Esophagus squamous epithelium (tissue), 5 donors: ENCODE data around the gene LRCOL1. TPM values are rescaled to one million over a fixed set of nuclear protein-coding genes. Genes with fewer than 3 reads are reported as not detected.
A peak's percentile ranks its signal among the peaks of the same experiment; 100 is the strongest.

Experiments used
- DNase-seq: peaks from one replicate; lab custom pipeline; 2025; lab: John Stamatoyannopoulos, UW
- H3K27ac ChIP-seq, 4 donors: fragments of 200-600 bp; sonication (generic); one replicate each; pipeline ENCODE4 v1.5.1; 2016 to 2019; ENCODE audit warnings: mild to moderate bottlenecking in 1 of 4
- H3K27me3 ChIP-seq, 4 donors: fragments of 200-600 bp; sonication (generic); 1 replicate in 3 of 4; 2 replicates in 1 of 4; pipeline versions ENCODE4 v1.5.1 to v1.6.0; 2017 to 2021; ENCODE audit warnings: antibody characterized with exemption in 1 of 4
- H3K36me3 ChIP-seq, 3 donors: fragments of 200-600 bp; sonication (generic); one replicate each; pipeline ENCODE4 v1.5.1; 2016 to 2019
- H3K4me1 ChIP-seq, 3 donors: fragments of 200-600 bp; sonication (generic); one replicate each; pipeline ENCODE4 v1.5.1; 2017 to 2019
- H3K4me3 ChIP-seq, 4 donors: fragments of 200-600 bp; sonication (generic); 1 replicate in 3 of 4; 2 replicates in 1 of 4; pipeline ENCODE4 v1.5.1; 2016 to 2019; ENCODE audit warnings: mild to moderate bottlenecking in 2 of 4, moderate library complexity in 1 of 4
- H3K9me3 ChIP-seq, 3 donors: fragments of 200-600 bp; sonication (generic); one replicate each; pipeline ENCODE4 v1.5.1; 2016 to 2019
- POLR2A ChIP-seq, 4 donors: fragments of 450-650 bp; IDR thresholded peaks; one replicate each; pipeline ENCODE4 v1.6.1; 2017; ENCODE audit warnings: antibody characterized with exemption in 4 of 4, mild to moderate bottlenecking in 4 of 4, moderate library complexity in 3 of 4
- WGBS, 2 donors: methylation state at CpG; one replicate each; pipeline ENCODE4 v1.1.5; 2018; 5-methylcytosine and 5-hydroxymethylcytosine counted together
- intact Hi-C: fragments of 100-400 bp; cut with DNase I; formaldehyde crosslinking; loops from one replicate; pipeline ENCODE4 v1.15.0; 2022
- total RNA-seq, 4 donors: library from RNA; depleted of rRNA; stranded (reverse); fragments of >200 nt; gene quantifications; one replicate each; pipeline ENCODE4 v1.1.0, GENCODE V29; 2016
- TF ChIP-seq, protein P1 (sequence below), 6 experiments: fragments of 450-650 bp in 4 of 6; fragments of 200-600 bp in 2 of 6; sonication (generic) in 2 of 6; IDR thresholded peaks; one replicate each; pipeline ENCODE4 v1.5.1; 2016 to 2019; ENCODE audit warnings: antibody characterized with exemption in 6 of 6, mild to moderate bottlenecking in 4 of 6, moderate library complexity in 4 of 6
- donor health status: DM: yes; HTN: yes; CAD: no.

The LRCOL1 gene
- total RNA-seq, 4 donors from 2014 or later: 1.5 TPM; not detected in 3

DNA sequence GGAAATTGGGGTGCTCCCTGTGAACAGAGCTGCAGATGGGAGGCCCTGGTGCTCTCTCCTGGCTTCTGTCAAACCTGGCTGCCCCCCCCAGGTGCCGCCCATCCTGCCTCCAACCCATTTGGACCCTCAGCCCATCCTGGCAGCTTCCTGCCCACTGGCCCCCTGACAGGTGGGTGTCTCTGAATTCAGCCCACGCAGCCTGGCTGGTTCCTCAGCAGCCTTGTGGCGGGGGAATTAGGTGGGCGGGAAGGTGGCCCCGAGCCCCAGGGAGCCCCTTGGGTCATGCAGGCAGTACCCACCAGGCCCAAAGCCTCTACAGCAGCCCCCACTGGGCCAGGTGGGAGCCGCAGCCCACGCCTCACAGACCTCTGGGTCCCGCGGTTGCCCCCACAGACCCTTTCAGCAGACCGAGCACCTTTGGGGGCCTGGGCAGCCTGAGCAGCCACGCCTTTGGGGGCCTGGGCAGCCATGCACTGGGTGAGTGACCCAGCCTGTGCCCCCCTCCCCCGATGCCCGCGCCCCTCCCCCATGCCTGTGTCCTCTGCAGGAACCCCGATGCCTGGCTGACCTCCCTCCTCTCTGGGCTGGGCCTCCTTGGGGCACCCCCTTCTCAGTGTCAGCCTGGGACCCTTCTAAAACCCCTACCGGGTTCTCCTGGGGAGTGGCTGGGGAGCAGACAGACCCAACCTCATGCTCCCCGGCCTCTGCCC, 28.9 kb downstream of the LRCOL1 start:
- 100% methylated on average over 3 of the region's 17 CpGs; no CpG with 5 or more reads in 1 of the 2 donors for WGBS, 2 donors
- DNase-seq: no peak
- Histone ChIP-seq H3K9me3 (no peaks in the 10 kb centered on the region), H3K27ac (peak overlapping the region in 1 of 4 donors; percentile 69), H3K27me3 (no peaks in the 10 kb centered on the region), H3K4me3 (peak overlapping the region in 1 of 4 donors; percentile 55), H3K4me1 (peaks cover 0 to 21% (median 0%) of the 10 kb centered on the region in 3 donors), H3K36me3 (peaks cover 5 to 86% (median 9%) of the 10 kb centered on the region in 3 donors)
- intact Hi-C loops: no loop called here
- TF ChIP-seq POLR2A (IDR thresholded peaks at IDR 0.05): no peak
- TF ChIP-seq, protein P1, sequence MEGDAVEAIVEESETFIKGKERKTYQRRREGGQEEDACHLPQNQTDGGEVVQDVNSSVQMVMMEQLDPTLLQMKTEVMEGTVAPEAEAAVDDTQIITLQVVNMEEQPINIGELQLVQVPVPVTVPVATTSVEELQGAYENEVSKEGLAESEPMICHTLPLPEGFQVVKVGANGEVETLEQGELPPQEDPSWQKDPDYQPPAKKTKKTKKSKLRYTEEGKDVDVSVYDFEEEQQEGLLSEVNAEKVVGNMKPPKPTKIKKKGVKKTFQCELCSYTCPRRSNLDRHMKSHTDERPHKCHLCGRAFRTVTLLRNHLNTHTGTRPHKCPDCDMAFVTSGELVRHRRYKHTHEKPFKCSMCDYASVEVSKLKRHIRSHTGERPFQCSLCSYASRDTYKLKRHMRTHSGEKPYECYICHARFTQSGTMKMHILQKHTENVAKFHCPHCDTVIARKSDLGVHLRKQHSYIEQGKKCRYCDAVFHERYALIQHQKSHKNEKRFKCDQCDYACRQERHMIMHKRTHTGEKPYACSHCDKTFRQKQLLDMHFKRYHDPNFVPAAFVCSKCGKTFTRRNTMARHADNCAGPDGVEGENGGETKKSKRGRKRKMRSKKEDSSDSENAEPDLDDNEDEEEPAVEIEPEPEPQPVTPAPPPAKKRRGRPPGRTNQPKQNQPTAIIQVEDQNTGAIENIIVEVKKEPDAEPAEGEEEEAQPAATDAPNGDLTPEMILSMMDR (IDR thresholded peaks at IDR 0.05): no peak

DNA sequence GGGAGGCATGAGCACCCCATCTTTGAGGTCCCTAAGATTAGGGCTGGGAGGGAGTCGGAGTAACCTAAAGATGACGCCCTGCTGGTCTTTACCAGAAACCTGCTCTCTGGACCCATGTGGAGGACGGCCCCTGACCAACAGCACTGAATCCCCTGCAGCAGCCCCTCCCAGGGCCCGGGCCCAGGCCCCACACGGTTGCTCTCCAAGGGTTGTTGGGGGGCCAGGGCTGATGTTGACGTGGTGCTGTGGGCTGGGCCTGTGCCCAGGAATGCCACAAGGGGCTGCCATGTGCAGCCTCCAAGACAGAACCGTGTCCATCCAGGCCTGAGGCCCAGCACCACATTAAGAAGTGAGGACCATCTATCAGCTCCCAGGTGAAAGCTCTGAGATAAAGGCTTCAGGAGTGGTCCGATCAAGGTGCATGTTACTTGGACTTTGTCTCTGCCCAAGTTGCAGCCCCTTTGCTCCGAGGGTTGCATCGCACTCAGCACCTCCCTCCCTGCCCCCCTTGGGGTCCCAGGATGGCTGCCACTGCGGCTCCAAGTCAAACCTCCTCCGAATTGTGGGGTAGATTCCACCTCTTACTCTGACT, 29.6 kb downstream of the LRCOL1 start:
- intact Hi-C loops: no loop called here
- H3K4me3 ChIP-seq: no peak overlapping the region
- TF ChIP-seq POLR2A (IDR thresholded peaks at IDR 0.05): no peak
- TF ChIP-seq, protein P1 (IDR thresholded peaks at IDR 0.05): no peak
- no CpG with 5 or more reads among the region's 12 CpGs for WGBS, 2 donors
- no peak overlapping the region for H3K27ac ChIP-seq
- H3K27me3 ChIP-seq: no peaks in the 10 kb centered on the region
- peaks cover 0 to 21% (median 0%) of the 10 kb centered on the region in 3 donors for H3K4me1 ChIP-seq
- H3K36me3 ChIP-seq: peaks cover 6 to 91% (median 10%) of the 10 kb centered on the region in 3 donors
- H3K9me3 ChIP-seq: no peaks in the 10 kb centered on the region
- DNase-seq: no peak

DNA sequence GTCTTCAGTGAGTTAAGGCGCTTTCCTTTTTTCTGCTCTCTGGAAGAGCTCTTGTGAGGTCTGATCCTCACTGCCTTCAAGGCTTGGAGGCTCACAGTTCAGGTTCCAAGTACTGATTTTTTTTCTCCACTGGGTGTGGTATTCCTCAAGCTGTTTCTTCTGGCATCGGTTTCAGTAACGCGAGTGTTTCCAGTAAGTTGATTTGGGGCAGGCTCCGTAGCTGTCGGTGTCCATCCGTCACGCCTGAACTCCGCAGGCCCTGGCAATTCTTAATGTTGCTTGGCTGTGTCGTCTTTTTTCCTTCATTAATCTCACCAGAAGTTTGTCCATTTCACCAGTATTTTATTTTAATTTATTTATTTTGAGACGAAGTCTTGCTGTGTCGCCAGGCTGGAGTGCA, 30.6 kb downstream of the LRCOL1 start:
- H3K27ac ChIP-seq: peak overlapping the region in 1 of 4 donors; percentile 9
- H3K4me3 ChIP-seq: no peak overlapping the region
- H3K9me3 ChIP-seq: no peaks in the 10 kb centered on the region
- TF ChIP-seq POLR2A (IDR thresholded peaks at IDR 0.05): no peak
- TF ChIP-seq, protein P1 (IDR thresholded peaks at IDR 0.05): no peak
- DNase-seq: no peak
- peaks cover 0 to 21% (median 0%) of the 10 kb centered on the region in 3 donors for H3K4me1 ChIP-seq
- intact Hi-C loops: no loop called here
- H3K36me3 ChIP-seq: peaks cover 6 to 97% (median 10%) of the 10 kb centered on the region in 3 donors
- 68 to 69% methylated on average over 11 to 12 of the region's 12 CpGs for WGBS, 2 donors
- H3K27me3 ChIP-seq: no peaks in the 10 kb centered on the region

DNA sequence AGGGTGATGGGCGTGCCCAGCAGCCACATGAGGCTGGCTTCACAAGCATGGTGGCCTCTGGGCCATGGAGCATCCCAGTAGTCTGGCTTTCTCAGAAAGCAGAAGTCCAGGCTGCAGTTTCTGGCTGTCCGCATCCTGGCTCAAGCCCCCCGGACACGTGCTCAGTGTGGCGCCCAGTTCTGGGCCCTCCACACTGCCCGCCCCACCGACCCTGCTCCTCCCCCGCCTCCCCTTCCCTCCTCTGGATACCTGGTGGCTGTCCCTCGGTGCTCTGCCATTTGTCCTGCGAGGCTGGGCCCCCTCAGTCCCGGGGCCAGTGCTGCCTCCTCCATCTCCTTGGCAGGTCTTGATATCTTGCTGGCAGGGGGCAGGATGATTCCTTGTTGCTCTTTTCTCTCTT, 31.6 kb downstream of the LRCOL1 start:
- TF ChIP-seq, protein P1 (IDR thresholded peaks at IDR 0.05): no peak
- TF ChIP-seq POLR2A (IDR thresholded peaks at IDR 0.05): no peak
- no peak overlapping the region for H3K27ac ChIP-seq
- DNase-seq: no peak
- 70% methylated on average over 4 of the region's 11 CpGs; no CpG with 5 or more reads in 1 of the 2 donors for WGBS, 2 donors
- peaks cover 6 to 97% (median 10%) of the 10 kb centered on the region in 3 donors for H3K36me3 ChIP-seq
- H3K4me1 ChIP-seq: peaks cover 0 to 21% (median 0%) of the 10 kb centered on the region in 3 donors
- H3K27me3 ChIP-seq: no peaks in the 10 kb centered on the region
- H3K9me3 ChIP-seq: no peaks in the 10 kb centered on the region
- no peak overlapping the region for H3K4me3 ChIP-seq
- intact Hi-C loops: no loop called here

DNA sequence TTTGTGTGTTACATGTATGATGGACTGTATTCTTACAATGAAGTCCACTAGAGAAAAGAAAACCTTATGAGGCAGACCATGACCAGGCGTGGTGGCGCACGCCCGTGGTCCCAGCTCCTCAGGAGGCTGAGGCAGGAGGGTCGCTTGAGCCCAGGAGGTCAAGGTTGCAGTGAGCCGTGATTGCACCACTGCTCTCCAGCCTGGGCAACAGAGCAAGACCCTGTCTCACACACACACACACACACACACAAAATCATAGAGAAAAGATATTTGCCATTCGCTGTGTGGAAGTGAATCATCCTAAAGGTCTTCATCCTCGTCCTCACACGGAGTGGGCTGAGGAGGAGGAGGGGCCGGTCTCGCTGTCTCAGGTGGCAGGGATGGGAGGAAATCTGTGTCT, 32.3 kb downstream of the LRCOL1 start:
- Histone ChIP-seq H3K9me3 (no peaks in the 10 kb centered on the region), H3K4me1 (peaks cover 0 to 21% (median 0%) of the 10 kb centered on the region in 3 donors), H3K27ac (no peak overlapping the region), H3K27me3 (no peaks in the 10 kb centered on the region), H3K4me3 (no peak overlapping the region), H3K36me3 (peaks cover 6 to 97% (median 10%) of the 10 kb centered on the region in 3 donors)
- intact Hi-C loops: no loop called here
- TF ChIP-seq, protein P1 (IDR thresholded peaks at IDR 0.05): no peak
- no peak for TF ChIP-seq POLR2A (IDR thresholded peaks at IDR 0.05)
- no peak for DNase-seq
- 68% methylated on average over 5 of the region's 11 CpGs; no CpG with 5 or more reads in 1 of the 2 donors for WGBS, 2 donors
